GM18499 (cell line): ENCODE data around the gene SRGN.

Source experiments
- ATAC-seq: cut with Tn5 transposase; IDR thresholded peaks from one replicate; pipeline ENCODE4 v1.9.1; 2021; ENCODE audit warnings: moderate number of reproducible peaks; ENCODE audit not compliant: insufficient read depth, unreplicated experiment

The SRGN gene

DNA sequence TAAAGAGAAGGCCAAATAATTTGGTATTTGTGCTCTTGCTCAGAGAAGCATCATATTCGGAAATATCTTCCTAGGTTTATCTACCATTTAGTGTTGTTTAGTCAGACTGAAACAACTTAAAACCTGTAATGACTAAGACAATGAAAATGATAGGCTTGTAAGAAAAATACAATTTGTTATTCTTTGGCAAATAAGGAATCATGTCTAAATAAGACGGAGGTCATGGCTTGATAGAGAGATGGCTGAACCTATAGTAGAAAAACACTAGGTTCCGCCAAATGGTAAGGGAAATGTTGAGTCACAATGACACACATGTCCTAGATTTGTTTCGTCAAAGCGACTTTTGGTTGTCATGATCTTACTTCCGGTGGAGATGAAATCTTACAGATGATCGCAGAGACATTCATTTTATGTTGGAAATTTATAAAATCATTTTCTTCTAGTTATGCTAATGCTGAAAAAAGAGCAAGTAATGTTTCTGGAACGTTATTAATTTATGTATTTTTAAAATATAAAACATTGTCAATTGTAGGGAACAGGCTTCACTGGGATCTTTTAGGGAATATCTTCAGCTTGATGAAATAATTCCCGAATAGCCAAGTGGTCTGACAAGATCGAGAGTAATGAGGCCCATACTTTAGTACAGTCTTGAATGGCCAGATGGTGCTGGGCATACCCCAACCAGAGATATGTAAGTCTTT lies 1.0 kb downstream of the SRGN start:
- no peak for ATAC-seq

DNA sequence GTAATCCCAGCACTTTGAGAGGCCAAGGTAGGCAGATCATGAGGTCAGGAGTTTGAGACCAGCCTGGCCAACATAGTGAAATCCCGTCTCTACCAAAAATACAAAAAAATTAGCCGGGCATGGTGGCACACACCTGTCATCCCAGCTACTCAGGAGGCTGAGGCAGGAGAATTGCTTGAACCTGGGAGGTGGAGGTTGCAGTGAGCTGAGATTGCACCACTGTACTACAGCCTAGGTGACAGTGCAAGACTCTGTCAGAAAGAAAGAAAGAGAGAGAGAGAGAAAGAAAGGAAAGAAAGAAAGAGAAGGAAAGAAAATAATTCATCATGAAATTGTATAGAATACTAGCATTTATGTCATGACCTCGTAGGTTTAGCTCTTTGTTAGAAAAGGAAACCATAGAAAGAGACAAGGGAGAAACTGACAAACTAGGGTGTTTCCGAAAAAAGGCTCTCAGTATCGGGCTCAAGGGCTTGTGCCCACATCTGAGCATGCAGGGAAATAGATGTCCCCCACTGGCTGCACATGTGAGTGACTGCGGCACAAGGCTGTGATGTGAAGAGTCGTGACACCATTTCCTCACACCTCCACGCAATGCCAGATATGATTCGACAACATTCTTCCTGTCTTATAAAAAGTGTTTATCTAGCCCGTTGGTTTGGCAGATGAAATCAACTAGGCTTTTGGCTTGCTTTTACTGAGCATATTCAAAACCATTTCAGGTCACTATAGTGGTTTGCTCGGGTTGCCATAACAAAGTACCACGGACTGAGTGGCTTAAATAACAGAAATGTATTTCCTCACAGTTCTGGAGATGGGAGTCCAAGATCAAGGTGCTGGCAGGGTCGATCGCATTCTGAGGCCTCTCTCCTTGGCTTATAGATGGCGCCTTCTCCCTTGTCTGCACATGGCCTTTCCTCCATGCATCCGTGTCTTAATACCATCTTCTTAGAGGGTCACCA lies 2.0 kb downstream of the SRGN start:
- ATAC-seq: peak; percentile 31

DNA sequence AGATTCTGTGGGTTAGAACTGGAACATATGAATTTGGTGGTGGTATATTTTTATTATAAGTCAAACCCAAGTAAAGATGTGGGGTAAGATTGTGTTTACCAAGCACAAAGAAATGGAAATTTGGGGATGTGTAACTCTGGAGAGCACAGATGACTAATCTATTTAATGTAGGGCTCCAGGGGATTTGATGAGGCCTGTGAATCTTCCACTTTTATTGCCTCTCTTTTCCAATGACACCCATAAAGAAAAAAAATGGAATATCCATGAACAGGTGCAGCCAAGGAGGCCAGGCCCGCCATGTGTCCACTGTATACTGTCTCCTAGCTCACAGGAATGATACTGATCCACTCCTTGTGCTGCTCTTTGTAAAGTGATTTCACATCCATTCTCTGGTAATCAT lies 2.8 kb downstream of the SRGN start:
- ATAC-seq: no peak

DNA sequence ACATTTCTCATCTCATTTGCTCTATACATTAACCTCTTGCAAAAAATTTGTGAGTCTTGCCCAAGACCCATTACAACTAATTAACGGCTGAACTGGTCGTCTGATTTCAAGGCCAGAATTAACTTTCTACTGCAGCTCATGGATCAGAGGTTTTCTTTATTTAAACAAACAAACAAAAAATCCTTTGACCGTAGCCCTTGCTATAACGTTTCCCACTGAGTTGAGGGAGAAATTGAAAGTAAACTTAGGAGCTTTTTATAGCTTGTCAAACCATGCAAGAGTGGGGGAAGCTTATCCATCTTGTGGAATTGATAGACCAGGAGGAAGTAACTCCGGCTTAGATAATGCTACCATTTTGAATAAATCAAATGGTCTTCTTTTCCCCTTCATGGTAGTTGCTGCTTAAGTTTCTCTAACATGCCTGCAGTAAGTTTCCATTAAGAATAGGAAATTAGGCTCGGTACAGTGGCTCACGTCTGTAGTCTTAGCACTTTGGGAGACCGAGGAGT lies 3.3 kb downstream of the SRGN start:
- ATAC-seq: no peak

DNA sequence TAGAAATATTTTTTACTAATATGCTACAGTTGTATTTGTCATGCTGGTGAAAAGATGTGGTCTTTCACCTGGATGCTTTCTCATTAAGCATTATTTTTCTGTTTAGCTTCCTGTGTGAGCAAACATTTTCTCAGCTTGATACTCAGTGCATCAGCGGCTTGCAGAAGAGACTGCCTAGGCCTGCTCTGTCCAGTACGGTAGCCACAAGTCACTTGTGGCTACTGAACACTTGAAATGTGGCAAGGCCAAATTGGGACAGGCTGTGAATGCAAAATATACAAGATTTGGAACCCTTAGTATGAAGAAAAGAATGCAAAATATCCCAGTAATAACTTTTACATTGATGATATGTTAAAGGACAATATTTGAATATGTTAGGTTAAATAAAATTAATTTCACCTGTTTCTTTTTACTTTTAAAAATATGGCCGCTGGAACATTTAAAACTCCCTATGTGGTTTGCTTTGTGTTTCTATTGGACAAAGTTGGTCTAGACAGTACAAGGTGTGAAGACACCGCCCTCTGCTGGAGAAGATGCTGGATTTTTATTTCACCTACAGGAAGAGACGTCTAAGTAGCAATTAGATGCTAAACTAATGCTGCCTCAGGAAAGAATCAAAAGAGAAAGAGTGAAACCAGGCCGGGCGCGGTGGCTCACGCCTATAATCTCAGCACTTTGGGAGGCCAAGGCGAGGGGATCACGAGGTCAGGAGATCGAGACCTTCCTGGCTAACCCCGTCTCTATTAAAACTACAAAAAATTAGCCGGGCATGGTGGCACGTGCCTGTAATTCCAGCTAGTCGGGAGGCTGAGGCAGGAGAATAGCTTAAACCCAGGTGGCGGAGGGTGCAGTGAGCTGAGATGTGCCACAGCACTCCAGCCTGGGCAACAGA lies 5.3 kb downstream of the SRGN start:
- ATAC-seq: no peak

DNA sequence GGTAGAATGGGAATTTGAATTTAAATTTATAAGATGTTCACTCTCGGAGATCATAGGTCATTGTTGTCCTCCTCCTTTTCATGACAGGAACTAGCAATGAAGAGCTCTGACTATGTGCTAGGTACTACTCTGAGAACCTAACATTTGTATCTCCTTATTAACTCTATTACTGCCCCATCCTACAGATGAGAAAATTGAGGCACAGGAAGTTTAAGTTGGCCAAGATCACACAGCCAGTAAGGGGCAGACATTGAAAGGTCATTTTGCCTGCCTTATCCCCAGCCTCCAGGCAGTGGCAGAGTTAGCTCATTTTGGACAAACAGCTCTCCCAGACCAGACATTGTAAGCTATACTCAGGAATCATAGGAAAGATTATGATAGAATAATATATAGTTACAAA lies 6.0 kb downstream of the SRGN start:
- no peak for ATAC-seq

DNA sequence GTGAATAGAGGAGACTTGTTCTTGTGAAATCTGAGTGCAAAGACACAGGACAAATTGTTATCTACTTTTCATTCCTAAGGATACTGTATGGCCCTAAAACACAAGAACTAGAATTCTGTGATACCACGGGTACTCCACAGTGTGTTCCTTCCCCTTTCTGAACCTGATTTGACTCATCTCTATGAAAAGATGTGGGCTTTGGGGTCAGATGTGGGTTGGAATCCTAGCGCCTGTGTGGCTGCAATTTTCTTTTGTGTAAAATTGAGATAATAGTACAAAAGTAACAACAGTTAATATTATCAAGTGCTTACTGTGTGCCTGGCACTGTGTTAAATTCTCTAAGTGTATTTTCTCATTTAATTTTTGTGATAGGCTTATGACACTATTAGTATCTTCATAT lies 8.1 kb downstream of the SRGN start:
- ATAC-seq: no peak

DNA sequence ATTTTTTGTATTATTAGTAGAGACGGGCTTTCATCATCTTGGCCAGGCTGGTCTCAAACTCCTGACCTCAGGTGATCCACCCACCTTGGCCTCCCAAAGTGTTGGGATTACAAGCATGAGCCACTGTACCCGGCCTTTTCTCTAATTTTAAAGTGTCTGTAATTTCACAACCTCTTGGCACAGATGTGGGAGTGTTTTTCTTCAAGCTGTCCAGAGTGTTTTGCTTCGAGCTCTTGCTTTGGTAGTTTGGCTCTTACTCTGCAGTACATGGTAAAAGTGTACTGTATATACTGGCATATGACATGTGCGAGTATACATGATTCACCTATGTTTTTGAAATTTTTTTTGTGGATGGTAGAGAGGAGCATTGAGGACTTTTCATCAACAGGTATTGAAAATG lies 9.8 kb downstream of the SRGN start:
- no peak for ATAC-seq

DNA sequence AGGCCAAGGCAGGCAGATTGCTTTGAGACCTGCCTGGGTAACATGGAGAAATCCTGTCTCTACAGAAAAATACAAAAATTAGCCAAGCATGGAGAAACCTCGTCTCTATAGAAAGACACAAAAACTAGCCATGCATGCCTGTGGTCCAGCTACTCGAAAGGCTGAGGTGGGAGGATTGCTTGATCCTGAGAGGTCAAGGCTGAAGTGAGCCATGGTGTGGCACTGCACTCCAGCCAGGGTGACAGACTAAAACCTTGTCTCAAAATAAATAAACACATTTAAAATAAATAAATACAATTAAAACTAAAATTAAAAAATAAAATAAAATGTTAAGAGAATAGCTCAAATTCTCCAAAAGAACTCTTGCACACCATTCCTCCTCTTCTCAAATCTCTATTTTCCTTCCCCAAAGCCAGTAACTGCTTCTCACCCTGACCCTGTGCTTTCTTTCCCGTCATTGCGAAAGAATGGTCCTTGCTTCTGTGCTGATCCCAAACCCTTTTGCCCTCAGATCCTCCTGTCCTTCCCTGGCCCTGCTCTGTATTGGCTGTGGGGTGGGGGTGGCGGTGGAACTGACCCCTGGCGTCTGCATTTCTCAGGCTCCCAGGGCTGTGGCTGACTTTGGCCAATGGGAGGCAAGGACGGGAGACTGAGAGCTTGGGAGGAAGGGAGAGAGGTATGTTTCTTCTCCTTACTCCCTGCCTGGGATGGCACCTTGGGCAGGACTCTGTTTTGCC lies 12.4 kb downstream of the SRGN start:
- no peak for ATAC-seq

DNA sequence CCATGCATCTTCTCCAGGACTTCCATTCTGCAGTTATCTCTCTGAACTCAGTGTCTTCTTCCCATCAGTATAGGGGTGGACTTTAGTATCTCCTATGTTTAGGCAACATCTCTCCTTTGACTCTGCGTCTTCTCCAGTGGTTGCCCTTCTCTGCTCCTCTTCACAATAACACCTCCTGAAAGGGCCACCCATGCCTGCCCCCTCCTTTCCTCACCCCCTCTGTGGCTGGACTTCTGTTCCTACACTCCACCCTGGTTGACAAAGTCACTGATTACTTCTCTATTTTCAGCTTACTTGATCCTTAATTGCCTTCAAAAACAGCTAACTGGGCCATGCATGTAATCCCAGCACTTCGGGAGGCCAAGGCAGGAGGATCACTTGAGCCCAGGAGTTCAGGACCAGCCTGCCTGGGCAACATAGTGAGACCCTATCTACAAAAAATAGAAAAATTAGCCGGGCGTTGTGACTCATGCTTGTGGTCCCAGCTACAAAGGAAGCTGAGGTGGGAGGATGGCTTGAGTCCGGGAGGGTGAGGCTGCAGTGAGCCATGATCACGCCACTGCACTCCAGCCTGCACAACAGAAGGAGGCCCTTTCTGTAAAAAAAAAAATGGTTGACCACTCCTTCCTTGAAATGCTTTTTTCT lies 13.7 kb downstream of the SRGN start:
- no peak for ATAC-seq

DNA sequence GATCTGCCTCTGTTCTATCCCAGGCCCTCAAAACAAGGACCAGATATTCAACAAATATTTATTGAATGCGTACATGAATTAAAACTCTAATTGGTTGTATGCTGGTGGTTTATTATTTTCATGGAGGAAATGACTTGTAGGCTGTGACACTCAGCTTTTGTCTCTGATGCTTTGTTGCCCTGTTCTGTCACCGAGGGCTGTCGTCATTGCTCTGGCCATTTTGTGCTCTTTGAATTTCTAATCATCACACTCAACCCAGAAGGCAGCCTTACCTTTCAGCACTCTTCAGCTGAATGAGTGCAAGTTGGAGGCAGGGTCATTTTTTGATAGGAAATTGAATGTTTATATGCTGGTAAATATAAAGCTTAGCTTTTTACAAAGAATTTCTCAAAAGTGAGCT lies 14.5 kb downstream of the SRGN start:
- no peak for ATAC-seq

DNA sequence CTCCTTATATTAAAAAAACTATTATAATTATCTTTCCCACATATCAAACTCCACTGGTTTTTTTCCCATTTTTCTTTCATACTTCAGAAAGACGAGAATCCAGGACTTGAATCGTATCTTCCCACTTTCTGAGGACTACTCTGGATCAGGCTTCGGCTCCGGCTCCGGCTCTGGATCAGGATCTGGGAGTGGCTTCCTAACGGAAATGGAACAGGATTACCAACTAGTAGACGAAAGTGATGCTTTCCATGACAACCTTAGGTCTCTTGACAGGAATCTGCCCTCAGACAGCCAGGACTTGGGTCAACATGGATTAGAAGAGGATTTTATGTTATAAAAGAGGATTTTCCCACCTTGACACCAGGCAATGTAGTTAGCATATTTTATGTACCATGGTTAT lies 15.9 kb downstream of the SRGN start:
- no peak for ATAC-seq

DNA sequence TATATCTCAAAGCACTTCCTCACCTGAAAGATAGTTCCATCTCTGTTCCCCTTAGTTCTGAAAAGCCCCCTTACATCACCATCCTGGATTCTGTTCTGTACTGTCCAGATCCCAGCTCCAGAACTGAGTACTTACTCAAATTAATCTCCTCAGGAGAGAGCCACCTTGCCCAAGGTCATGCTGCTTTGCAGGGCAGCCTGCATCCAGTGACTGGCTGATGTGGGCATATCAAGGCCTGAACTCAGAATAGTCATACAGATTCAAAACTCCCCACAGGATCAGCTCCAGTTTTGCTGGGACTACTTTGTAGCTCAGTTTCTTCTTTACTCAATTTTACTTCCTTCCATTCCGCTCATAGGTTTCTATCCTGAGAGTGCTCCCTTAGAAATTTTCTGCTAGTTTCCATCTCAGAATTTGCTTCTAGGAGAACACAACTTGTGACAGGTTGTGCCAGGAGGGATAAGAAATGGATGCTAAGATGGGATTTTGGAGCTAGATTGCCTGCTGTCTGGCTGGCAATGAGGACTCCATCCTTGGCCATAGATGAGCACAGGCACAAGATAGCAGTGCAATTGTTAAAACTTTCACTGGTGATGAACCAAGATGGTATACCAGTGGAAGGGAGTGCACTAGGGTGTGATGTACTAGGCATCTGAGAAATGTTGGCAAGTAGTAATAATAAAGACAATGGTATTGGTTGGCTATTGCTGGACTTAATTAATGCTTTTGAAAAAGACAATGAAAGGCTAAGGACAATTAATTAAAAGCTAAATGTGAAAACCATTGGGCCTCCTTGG lies 17.3 kb downstream of the SRGN start:
- ATAC-seq: no peak

DNA sequence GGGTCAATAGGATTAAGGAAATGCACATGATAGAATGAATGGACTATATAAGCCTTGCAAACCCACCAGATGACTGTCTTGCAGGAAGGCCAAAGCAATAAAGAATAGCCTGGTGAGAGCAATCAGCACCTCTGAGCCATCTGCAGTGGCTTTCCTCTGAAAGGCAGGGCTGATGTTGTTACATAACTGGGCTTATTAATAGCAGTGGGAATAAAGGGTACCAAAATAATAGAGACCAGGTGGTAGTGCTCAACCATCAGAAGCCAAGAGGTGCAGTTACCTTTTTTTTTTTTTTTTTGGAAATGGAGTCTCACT lies 19.2 kb downstream of the SRGN start:
- ATAC-seq: no peak

DNA sequence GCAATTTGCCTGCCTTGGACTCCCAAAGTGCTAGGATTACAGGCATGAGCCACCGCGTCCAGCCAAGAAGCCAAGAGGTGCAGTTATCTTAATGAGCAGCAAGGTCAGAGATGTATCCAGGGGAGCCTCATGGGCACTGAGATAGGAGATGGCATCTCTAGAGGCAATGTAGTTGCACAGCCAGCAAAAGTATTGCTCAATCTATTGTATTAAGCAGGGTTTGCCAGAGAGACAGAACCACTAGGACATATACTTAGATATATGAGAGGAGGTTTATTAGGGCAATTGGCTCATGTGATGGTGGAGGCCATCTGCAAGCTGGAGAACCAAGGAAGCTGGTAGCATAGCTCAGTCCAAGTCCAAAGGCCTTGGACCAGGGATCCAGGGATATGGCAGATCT lies 19.8 kb downstream of the SRGN start:
- no peak for ATAC-seq

DNA sequence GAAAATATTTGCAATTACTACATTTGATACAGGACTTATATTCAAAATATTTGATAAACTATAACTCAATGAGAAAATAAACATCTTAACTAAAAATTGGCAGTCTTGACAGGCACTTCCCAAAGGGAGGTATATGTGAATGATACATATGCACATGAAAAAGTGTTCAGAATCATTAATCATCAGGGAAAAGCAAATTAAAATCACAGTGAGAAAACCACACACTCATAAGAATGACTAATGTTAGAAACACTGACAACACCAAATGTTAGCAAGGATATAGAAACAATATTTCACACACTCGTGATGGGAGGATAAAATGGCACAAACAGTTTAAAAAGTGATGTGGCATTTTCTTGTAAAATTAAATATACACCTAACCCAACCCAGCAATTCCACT lies 32.0 kb downstream of the SRGN start:
- ATAC-seq: no peak

DNA sequence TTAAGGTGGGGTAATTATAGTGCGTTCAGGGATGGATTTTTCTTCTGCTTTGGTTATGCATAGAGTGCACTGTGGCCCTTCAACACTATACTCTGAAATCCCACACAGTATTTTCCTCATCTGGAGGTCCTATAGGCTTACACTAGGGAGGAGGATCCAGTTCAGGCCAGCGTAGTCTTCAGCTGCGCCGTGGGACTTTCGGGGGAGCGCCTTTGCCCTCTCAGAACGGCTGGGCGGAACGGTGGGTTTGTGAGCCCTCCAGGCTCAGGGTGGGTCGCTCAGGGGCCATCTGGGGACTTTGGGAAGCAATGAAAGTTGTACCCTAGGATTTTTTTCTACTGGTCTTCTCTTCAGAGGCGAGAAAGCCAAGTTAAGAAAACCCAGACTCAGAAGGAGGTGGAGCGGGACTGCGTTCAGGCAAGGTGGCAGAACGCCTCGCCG lies 35.4 kb downstream of the SRGN start:
- ATAC-seq: peak; percentile 35

DNA sequence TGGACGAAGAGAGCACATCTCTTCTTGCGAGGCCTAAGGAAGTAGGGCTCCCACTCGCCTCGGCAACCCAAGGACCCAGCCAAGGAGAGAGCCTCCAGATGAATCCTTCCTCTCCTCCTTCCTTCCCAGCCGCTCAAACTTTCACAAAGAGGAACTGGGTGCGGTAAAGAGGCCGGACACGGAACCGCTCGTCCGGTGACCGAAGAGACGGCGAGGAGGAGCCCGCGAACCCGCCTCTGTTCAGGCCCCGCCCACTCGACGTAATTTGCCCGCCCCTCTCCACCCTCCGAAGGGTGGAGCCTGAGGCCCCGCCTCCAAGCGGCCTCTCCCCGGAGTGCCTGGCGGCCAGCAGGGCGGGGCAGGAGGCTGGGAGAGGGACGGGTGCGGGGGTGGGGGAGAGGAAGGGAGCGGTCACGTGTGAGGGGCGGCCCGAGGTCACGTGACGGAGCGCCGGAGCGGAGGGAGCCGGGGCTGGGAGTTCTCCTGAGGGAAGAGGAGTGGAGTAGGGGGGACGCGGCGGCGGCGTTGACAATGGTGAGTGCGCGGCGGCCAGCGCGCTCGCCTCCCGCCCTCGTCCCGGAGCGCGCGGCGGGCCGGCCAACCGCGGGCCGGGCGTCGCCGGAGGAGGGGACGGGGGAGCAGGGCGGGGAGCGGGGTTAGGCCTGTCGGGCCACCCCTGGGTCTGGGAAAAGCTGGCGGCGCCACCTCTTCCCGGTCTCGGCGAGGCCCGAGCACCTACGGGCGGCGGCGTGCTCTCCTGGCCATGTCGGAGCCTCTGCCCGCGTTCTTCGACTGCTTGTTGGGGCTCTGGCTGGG lies 36.1 kb downstream of the SRGN start, which contains the start of gene VPS26A:
TSS of gene VPS26A (plus strand) at position 432 of the 816 bp plus-strand sequence. CDS start at position 532, 100 bp downstream.
- peak; percentile 50 for ATAC-seq
